NCI-H2227 (cell line): Measurements from ENCODE around the gene PRR5L.
"Not testable (repeated sequence)": the region's sequence is repeated elsewhere in the genome, so short reads cannot be mapped to it uniquely, and the experiment has no call there.

Experiments used
- DNase-seq: peaks from one replicate; lab custom pipeline; 2025; ENCODE audit not compliant: unreplicated experiment; lab: John Stamatoyannopoulos, UW

The PRR5L gene

DNA sequence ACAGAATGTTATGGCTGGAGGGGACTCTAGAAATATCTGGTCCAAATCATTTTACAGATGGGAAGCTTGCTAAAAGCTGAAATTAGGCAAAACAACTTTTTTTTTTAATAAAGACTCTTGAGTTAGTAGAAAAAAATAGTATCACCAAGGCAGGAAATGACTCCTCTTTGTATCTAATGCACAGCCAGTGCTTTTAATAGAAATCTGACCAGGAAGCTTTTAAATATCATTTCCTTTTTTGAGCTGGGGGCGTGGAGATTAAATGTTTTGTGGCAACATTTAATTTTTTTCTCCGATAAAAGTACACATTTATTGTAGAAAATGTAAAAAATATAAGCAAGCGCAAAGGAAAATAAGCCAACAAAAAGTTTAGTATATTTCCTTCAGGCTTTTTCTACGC, 191.5 kb downstream of the PRR5L start:
- DNase-seq, result no peak

DNA sequence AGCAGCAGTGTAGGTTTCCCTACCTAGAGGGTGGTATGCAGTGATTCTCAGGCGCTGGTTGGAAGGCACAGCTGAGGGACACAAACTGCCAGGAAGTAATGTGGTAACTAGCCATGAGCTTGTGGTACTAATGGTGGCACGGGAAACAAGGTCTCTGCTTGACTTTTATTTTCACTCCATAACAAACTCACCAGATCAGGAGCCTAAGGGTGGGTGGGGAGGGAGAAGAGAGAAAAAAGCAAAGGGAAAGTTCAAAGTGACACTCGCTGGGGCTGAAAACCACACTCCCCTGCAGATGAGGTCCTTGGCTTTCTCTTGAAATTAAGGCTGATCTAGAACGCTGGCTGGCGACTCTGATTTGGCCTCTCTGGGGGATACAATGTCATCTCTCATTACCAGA, 192.0 kb downstream of the PRR5L start:
- DNase-seq, result no peak

DNA sequence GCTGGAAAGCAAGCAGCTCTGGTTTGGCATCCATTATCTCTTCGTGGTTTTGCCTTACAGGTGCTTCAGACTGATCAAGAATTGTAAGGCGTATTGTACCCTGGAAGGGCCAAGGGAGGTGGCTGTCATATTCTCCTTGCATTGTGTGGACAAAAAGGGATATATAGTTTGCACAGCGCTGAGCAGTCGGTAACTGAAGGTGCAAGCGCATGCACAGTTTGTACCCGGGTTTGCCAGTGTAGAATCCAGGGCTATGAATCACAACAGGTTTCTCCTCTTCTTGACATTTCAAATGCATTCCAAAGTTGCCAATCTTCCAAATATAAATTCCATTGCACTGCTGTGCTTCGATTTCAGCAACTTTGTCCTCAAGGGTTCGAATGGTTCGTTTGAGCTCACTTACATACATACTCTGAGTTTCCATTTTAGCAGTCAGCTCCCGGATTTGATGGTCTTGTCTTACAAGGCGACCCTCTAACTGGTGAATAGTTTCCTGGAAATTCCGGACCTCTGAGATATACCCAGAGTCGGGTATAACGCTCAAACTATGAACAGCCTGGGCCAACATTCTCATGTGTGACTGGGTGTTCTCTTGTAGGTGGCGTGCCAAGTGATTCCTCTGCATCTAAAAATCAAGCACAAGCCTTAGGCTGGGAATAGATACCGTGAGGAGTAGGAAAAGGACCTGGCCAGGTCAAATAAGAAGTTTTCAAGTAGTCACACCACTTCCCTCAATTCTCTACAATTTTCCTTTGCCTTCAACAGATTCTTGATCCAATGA, 194.1 kb downstream of the PRR5L start:
- no peak for DNase-seq

DNA sequence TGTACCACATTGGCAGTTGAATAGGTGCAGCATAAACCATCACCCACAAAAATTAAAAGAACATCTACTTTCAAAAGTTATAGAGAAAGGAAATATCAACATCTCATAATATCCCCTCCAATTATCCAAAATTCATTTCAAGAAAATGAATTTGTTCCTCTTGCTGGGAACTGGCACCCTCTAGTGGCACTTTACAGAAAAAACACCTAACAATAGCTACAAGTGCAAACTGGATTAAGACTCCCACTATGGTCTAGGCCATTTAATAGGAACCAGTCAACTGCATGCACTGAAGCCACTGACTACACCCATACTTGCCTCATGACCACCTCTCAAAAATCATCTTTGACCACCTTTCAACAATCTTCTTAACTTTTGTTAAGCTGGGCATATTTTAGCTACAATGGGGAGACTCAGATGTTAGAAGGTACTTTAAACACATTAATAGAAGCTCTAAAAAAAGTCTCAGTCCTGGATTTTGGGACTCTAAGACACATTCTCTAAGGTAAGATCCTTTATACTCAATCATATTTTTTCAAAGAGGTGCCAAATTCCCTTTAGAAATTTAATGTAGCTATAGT, 196.7 kb downstream of the PRR5L start:
- DNase-seq, result peak; percentile 49

DNA sequence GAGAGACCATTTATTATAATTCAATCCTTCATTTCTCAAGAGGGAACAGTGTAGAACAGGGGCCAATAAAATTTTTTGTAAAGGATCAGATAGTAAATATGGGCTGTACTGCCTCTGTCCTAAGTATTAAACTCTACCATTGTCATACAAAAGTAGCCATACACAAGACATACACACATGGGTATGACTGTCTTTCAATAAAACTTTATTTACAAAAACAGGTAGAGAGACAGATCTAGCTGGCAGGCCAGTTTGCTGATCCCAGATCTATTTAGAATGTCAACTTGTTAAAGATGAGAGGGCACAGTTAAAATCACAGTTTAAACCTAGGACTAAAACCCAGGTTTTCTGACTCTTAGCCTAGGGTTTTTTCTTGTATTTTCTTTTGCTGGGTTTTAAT, 197.2 kb downstream of the PRR5L start:
- DNase-seq, result no peak

DNA sequence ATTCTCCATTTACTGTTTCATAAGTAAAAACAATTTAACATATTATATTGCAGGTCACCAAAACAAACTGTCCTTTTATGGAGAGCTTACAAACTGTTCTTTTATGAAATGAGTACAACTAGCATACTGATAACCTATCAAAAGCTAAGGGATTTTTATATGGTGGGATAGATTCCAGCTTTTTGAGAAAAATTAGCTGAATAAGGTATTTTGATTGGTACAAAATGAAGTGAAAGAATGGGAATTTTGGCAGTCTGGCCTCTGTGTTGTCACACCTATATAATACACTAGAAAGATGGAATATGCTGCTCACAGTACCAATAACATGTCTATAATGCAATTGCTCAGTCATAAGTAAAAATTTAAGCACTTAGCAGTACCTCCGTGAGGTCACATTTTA, 202.6 kb downstream of the PRR5L start:
- no peak for DNase-seq

DNA sequence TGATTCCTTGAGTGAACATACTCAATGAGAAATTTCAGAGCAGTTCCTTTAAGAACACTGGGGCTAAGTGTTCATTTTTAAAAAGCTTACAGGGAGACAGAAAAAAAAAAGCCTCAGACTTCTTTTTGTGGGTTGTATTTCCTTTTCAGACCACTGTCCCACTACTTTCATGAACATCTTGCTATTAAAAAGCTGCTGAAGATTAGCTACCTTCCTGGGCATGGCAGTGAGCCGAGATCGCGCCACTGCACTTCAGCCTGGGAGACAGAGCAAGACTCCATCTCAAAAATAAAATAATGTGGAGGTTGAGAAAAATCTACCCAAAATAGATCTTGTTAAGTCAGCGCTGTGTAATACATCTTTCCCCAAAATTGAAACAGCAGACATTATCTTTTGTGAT, 203.2 kb downstream of the PRR5L start:
- DNase-seq, result no peak

DNA sequence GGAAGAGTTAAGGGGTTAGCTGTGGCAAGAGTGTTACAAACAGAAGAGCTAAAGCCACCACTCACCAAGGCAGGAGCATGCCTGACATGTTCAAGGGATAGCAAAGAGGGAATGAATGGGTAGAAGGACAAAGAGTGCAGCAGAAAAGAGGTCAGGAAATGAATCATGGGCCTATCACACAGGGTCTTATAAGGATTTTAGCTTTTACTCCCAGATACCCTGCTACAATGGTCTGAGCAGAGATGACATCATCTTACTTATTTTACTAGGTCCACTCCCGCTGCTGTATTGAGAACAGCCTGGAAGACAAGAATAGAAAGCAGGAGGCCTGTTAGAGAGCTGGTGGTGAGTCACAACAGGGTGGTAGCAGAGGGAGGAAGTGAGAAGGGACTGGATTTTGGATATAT, 204.2 kb downstream of the PRR5L start:
- no peak for DNase-seq

DNA sequence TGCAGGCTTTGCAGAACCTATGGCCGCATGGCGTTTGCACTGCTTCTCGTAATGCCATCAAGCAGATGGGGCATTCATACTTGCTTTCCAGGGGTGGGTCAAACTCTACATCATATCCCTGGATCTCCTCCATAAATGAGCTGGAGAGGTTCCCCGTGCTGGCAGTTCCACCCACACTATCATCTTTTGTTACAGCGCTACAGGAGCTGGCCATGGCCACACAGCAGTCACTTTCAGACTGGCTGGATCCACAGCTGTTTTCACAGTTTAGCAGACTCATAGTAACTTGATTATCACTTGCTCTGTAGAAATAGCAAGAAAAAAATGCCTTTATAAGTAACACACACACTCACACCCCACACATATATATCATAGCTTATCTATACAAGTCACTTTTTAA, 205.1 kb downstream of the PRR5L start:
- no peak for DNase-seq

DNA sequence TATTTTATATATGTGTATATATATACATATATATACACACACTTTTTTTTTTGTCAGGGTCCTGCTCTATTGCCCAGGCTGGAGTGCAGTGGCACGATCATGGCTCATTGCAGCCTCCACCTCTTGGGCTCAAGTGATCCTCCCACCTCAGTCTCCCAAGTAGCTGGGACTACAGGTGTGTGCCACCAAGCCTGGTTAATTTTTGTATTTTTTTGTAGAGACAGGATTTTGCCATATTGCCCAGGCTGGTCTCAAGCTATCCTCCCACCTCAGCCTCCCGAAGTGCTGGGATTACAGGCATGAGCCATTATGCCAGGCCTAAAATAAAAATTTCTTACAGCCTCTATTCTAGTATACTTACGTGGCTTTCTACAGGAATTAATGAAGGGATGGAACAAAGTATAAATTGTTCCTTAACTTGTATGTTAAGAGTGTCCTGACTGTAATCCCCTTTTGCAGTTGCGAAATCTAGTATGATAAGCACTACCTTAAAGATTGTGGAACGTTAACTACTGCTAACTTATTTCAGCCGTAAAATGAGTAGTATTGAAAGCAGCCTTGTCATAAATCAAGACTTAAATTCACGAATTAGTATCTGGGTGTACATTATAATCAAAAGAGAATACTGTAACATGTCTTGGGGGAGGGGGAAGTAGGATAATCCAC, 211.9 kb downstream of the PRR5L start:
- DNase-seq, result no peak

DNA sequence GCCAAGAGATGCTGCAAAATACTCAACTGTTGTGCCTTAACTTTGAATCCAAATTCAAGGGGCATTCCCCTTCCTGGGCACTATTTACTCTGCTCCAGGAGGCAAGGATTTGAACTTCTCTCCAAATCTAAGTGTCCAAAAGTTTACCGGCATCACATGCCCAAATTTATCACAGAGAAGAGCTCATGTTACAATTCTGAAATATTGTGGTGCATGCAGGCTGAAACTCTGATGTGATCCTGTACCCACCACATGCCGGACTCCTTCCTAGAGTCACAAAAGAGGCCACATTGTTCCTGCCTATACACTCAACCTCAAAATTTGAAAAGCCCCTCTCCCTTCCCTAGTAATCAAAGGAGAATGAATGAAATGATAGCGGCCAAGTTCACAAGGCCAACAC, 212.7 kb downstream of the PRR5L start:
- DNase-seq, result no peak

DNA sequence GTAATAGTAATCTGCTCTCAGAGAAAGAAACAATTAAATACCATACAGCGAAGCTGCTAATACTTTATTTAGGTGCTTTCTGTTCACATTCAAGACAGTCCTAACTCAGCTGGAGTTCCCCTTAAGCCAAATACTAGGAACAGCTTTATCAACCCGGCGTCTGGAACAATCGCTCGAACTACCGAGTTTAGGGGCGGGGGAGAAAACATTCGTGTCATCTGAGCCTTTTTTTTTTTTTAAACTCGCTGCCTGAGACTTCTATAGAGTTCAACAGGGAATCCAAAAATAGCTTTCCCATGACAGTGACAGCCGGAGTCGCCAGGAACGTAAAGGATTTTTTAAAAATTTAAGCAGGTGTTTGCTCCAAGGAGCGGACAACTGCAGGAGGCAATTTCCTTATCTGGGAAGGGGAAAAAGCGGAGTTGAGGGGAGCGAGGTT, 213.1 kb downstream of the PRR5L start:
- peak; percentile 44 for DNase-seq

DNA sequence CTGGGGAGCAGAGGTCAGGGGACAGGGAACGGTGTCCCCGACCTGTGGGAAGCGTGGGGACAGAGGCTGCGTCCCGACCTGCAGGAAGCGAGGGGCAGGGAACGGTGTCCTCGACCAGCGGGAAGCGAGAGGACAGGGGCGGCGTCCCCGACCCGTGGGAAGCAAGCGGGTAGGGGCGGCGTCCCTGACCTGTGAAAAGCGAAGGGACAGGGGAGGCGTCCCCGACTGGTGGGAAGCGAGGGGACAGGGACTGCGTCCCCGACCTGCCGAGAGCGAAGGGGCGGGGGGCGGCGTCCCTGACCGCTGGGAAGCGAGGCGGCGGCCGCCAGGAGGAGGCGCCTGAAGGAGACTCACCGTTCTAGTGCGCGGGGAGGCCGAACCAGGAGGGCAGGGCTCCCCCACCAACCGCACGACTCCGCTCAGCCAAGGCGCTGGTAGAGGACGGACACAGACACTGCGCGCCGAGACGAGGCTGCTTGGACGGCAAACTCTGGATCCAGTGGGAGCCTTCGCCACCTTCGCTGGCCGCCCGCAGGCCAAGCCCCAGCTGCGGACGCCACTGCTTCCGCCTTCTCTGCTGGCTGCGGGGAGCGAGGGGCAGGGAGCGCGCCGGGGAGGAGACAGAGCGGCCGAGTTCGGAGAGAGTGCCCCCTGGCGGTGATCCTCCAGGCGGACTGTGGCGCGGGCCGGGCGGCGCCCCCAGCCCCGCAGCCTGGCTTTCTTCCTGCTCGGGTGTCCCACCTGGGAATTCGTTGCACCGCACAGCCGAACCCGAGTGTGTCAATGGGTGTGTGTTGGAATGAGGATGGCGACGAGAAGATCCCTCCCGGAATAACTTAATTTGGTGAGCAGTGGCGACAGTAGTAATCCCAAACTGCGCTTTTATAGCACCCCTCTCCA, 213.9 kb downstream of the PRR5L start, which contains the start of gene TRAF6:
TRAF6 (minus strand) TSS at position 579 of the 900 bp plus-strand sequence. CDS start 8,757 bp downstream, outside the sequence.
- peak; percentile 91 for DNase-seq

DNA sequence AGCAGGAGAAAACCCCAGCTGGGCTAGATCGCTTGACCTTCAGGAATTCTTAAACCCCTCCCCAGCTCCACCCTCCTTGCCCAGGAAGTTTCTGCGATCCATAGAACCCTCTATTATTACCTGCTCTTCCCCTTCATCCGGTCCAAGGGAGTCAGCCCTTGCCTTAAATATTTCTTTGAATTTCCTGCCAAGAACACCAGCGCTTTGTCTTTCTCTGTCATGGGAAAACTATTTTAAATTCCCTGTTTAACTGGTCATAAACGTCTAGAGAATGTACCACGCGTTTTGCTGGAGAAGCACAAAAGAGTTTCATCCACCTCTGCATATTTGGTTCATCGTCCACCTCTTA, 214.5 kb downstream of the PRR5L start:
- DNase-seq, result no peak

DNA sequence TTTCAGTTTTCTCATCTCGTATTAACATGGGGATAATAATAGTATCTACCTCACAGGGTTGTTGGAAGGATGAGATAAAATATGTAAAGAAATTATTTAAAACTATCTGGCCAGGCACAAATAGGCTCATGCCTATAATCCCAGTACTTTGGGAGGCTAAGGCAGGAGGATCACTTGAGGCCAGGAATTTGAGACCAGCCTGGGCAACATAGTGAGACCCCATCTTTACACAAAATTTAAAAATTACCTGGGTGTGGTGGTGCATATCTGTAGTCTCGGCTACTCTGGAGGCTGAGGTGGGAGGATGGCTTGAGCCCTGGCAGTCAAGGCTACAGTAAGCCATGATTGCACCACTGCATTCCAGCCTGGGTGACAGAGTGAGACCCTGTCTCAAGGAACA, 215.0 kb downstream of the PRR5L start:
- not testable (repeated sequence) for DNase-seq

DNA sequence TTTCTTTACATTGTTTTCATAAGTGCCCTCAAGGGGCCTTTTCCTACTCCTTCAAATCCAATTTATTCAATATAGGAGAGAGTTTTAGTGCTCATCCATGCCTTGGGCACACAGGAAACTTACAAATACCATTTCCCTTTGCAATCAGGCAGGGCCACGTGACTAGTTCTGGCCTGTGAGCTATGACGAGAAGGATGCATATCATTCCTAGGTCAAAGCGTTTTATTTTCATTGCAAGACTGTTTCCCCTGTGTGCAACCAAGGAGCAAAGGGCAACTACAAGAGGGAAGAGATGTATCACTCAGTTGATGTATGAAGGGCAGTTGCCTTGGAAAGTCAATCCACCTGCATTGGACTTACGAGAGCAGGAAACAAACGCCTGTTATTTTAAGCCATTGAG, 215.9 kb downstream of the PRR5L start:
- no peak for DNase-seq

DNA sequence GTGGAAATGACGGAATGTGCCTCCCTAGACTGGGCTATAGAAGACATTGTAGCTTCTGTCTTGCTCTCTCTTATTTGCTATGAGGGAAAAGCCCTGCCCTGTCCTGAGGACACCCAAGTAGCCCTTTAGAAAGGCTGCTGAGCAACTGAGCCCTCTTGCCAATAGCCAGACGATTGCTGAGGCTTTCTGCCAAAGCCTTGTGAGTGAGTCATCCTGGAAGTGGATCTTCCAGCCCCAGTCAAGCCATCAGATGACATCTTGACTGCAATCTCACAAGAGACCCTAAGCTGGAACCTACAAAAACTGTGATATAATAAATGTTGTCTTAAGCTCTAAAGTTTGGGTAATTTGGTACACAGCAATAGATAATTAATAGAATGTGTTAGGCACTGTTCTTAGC, 217.9 kb downstream of the PRR5L start:
- DNase-seq, result no peak
